Fibroblast of skin of right biceps (primary cell): Measurements from ENCODE around the gene EPS15.
A peak's percentile ranks its signal among the peaks of the same experiment; 100 is the strongest.
"Not testable (repeated sequence)": the region's sequence is repeated elsewhere in the genome, so short reads cannot be mapped to it uniquely, and the experiment has no call there.

Source experiments
- DNase-seq: peaks from one replicate; pipeline ENCODE4 v3.0.0-alpha.2; 2013

The EPS15 gene

DNA sequence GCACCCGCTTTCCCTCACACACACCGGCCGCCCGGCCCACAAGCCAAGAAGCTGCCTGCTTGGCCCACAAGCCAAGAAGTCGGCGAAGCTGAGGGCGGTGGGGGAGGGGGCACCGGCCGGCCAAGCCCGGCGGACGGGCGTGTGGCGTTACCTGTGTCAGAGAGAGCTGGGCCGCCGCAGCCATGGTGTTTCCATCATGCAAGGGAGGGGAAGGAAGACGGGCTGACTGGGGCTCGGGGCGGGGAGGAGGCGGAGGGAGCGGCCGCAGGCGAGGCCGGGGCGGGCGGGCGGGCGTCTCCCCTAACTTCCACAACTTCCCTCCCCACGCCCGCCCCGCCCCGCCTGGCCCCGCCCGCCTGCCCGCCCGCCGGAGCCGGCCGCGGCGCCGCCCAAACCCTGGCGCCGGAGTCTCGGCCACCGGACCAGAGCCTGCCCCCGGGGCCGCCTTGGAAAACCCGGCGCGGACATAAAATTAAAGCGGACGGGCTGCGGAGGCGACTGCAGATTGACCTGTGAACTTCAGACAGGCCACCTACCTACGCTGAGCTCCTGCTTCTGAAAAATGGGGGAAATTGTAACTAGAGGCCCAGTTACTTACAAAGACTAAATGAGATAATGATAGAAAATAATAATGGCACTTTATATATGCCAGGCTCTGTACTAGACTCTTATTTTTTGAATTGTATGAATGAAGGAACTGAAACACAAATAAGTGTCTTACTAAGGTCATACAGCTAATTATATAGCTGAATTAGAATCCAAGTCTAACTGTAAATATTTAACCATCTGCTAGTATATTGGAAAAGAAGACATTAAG, at the start of gene EPS15:
Gene EPS15 (minus strand): TSS at position 219 of the 817 bp plus-strand sequence. CDS start 35 bp downstream, at position 184.
- DNase-seq = peak; percentile 84

DNA sequence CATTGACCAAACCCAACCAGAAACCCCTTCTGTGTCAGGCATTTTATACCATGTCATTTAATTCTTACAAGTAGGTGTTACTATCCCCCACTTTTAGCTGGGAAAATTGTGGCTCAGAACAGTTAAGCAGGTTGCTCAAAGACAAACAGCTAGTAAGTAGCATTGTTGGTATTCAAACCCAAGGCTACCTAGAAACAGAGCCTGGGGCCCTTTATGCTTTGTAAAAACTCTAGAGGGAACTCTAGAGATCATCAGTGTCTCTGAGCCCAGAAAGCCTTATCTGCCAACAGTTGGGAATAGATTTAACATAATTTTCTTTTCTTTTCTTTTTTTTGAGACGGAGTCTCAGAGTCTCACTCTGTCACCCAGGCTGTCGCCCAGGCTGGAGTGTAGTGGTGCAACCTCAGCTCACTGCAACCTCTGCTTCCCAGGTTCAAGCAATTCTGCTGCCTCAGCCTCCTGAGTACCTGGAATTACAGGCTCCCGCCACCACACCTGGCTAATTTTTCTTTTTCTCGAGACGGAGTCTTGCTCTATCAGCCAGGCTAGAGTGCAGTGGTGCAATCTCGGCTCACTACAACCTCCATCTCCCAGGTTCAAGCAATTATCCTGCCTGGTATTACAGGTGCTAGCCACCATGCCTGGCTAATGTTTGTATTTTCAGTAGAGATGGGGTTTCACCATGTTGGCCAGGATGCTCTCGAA, 49.3 kb upstream of the EPS15 start:
- no peak for DNase-seq

DNA sequence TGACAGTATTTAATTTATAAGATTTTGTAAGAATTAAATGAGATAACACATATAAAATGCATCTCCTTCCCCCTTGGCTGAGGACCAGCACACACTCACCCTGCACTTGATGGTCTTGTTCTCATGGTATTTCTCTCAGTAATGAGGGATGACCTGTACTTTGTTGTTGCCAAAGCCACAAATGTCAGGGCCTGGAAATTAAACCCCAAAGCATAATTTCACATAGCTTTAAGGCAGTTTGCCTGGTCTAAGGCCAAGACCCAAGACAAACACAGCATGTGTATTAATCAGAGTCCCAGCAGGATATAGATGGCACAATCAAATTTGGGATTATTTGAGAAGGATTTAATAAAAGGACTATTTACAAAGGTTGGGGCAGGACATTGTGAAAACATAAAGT, 48.6 kb upstream of the EPS15 start:
- DNase-seq = peak; percentile 89

DNA sequence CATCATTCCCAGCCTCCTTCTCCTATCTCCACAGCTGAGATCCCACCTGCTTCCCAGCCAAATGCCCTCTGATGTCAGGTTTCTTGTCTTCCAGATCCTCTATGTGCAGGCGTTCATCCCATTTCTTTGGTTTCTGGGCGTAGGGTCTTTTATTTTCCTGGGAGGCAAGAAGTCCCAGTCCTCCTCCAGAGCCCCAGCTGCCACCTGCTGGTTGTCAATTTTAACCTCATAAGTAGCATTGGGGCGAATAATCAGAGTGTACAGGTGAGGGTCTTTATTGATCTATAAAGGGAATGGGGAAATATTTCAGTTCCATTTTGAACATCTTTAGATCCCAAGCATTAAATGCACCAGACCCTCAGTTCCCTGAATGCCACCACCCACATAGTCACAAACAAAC, 47.2 kb upstream of the EPS15 start:
- DNase-seq = no peak

DNA sequence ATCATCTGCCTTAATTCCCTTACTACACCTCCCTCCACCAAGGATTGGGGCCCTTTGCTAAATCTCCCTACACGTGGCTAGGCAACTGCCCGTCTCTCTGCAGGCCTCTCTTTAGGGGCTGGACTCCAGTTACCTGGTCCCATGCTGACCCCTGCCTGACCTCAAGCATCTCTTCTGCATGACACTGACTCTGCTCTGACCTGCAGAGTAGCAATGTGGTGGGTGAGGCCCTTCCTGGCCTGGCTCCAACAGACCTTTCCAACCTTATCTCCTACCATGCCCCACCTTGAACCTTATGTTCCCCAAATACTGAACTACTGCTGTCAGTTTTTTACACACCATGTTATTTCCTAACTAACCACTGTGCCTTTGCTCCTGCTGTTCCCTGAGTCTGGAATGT, 45.9 kb upstream of the EPS15 start:
- DNase-seq = no peak

DNA sequence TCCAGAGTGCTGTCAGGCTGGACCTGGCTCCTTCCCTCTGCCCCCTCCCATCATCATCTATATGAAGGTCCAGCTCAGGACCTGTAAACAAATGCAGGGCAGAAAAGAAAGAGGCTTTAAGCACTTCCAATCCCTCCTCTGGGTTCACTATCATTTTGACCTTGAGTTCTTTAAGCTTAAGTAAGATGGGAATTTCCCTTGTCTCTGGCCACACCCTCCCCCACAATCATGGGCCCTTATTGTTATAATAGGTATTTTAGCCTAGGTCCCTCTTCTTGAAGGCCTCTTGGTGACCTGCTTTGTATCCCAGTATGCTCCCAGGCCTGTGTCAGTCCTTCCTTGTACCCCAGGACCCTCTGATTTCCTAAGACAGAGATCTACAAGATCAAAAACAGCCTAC, 45.1 kb upstream of the EPS15 start:
- DNase-seq = peak; percentile 21

DNA sequence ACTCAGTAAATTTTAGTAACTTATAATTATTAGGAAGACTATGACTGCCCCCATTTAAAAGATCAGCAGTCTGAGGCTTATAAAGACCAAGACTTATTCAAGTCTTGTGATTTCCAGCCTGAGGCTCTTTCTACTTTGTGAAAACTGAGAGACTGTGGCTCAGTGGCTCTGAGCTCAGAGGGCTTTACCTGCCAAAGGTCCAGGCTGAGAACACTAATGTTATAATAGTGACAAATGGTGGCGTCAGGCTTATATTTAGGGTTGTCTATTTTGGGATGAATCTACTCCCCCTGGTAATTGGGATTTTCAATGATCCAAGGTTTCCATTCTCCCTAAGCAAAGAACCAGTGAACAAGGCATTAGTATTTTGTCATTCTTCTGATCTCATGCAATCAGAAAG, 42.6 kb upstream of the EPS15 start:
- DNase-seq = no peak

DNA sequence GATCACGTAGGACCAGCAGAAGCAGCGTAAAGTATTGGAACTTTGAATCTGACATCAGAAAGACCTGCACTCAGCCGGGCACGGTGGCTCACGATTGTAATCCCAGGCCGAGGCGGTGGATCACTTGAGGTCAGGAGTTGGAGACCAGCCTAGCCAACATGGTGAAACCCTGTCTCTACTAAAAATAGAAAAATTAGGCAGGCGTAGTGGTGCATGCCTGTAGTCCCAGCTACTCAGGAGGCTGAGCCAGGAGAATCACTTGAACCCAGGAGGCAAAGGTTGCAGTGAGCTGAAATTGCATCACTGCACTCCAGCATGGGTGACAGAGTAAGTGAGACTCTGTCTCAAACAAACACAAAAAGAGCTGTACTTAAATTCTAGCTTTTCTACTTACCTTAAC, 41.8 kb upstream of the EPS15 start:
- DNase-seq = not testable (repeated sequence)

DNA sequence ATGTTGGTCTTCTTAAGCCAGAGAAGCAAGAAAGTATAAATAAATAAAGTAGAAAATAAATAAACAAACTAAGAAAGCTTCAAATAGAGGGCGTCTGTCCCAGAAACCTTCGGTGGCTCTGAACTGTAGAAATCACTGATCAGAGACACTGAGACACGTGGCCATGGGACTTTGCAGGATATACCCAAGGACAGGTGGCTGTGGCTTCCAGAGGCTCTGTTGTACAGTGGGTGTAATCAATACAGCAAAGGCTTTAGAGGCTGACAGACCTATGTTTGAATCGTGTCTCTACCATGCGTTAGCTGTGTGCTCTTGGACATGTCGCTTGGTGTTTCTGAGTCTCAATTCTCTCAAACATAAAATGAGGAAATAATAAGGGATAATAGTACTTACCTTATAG, 41.0 kb upstream of the EPS15 start:
- DNase-seq = no peak

DNA sequence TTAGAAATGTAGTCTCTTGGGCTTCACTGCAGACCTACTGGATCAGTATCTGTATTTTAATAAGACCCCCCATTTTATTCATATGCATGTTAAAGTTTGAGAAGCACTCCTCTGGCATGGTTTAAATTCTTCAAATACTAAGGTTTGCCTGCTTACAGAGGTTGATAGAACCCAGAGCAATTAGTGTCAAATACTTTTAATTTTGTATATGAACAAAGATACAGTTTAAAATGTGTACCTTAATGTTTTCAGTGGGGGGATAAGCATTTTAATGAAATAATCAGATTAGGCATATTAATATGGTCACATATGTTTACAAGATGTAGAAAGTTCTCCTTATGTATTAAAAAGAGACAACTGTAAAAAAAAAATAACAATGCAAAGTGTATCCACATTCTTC, 40.4 kb upstream of the EPS15 start:
- no peak for DNase-seq

DNA sequence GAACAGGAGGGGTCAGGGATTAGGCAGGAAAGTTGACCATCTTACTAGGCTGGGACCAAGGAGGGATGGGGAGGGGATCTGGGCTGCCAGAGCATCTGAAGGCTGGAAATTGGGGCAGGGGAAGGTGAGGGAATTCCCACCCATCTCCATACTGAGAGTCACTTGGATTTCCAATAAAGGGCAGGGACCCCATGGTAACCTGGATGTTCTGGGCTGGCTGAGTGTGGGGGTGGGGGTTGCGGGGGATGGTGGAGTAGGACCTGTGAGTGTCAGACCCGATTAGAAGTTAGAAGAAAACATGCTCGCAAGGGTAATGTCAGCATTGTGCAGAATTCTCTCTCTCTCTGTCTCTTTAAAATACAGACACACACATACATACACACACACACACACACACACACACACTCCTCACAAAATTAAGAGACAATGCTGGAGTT, 40.0 kb upstream of the EPS15 start:
- DNase-seq = no peak

DNA sequence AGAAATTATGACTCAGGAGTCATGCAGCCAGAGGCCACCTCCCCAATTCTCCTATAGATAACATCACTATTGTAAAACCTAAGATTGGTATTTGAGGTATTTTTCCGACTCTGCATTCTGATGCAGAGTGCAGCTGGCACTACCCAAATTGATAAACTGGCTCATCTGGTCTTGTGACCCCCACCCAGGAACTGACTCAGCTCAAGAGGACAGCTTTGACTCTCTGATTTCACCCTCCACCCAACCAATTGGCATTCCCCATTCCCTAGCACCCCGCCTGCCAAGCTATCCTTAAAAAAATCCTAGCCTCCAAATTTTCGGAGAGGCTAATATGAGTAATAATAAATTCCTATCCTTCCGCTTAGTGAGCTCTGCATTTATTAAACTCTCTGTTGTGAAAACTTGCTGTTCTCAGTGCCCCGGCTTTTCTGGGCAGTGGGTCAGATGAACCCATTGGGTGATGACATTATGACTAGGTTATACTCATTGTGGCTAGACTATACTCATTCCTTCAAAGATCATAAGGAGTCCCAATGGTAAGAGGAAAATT, 39.4 kb upstream of the EPS15 start:
- peak; percentile 66 for DNase-seq

DNA sequence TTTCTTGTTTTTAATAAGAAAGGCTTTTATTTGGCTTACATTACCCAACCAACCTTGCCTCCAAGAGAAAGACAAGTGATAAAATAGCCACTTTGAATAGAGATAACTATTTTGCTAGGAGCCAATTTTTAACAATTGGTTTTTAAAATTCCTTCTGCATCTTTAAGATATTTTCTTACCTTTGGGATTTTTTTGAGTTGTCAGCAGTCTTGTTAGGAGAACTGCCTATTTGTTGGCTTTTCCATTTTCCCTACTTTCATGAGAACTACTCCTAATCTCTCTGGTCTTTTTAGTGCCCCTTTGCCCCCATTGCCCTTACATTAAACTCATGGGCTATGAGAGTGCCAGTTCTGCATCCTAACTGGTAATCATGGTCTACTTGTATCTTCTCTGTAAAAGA, 38.1 kb upstream of the EPS15 start:
- no peak for DNase-seq

DNA sequence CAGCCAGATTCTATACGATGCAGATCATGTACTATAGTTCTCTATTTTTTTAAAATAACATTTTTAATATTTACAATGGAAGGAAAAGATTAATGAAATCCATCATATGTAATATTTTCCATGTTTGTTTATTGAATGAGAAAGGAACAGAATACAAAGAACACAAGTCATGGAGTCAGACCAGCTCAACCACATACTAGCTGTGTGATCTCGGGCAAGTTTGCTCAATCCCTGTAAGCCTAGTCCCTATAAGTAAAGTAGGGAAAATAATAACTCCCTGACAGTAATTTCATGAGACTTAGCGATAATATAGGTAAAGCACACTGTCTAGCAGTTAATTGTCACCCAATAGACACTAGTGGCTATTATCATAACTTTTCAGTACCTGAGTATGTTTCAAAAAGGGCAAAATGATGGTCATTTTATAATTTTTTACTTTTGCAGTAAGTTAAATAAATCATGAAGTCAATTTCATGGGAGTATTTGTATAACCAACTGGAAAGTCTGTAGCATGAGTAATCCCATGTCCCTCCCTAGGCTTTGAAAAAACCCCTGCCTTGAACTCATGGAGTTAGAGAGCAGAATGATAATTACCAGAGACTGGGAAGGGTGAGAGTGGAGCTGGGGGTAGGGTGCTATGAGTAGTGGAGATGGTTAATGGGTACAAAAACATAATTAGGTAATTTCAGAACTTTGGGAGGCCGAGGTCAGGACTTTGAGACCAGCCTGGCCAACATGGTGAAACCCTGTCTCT, 37.0 kb upstream of the EPS15 start:
- no peak for DNase-seq

DNA sequence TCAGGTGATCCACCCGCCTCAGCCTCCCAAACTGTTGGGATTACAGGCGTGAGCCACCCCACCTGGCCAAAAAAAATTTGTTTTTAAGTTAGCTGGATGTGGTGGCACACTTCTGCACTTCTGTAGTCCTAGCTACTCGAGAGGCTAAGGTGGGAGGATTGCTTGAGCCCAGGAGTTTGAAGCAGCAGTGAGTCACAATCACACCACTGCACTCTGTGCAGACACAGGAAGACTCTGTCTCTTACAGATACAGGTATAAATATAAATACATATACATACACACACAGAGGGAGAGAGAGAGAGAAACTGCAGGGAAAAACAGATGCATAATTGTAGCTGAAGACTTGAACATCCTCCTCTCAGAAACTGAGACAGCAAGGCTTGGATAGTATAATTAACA, 34.8 kb upstream of the EPS15 start:
- DNase-seq = no peak

DNA sequence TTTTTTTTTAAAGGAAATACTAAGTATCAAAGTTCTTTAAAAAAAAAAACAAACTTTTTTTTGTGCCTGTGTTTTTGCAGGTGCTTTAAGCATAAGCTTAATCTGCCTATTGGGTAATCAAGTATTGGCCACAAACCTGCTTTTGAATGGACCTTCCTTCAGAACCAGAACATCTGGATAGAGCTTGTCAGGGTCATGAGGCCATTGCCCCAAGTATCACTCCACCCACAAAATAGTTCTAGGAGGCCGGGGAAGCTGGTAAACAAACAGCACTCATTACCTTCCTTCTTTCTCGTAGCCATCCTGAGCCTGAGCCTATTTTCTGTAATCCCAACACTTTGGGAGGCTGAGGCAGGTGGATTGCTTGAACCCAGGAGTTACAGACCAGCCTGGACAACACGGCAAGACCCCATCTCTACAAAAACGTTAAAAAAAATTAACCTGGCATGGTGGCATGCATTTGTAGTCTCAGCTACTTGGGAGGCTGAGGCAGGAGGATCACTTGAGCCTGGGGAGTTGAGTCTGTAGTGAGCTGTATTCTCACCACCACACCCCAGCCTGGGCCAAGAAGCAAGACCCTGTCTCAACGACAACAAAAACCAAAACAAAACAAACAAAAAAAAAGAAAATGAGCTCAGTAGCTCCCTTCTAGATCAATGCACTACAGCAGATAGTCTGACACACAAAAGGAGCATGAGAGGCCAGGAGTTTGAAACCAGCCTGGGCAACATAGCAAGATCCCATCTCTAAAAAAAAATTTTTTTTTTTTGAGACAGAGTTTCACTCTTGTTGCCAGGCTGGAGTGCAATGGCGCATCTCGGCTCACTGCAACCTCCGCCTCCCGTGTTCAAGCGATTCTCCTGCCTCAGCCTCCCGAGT, 34.1 kb upstream of the EPS15 start:
- no peak for DNase-seq

DNA sequence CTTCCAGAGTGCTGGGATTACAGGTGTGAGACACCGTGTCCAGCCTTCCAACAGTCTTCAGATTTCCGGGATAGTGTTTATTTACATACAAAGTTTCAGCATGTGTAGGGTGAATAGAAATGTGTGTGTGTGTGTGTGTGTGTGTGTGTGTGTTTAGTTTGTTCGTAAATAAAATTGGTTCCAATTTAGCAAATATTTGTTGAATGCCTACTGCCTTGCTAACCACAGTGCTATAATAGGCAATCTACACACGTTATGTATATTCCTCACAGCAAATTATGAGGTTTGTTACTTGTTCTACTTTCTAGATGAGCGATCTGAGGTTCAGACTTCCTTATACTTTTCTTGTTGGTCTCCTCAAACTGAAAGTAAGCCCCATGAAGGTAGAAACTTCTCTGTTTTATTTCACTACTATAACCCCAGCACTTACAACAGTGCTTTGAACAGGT, 32.8 kb upstream of the EPS15 start:
- no peak for DNase-seq

DNA sequence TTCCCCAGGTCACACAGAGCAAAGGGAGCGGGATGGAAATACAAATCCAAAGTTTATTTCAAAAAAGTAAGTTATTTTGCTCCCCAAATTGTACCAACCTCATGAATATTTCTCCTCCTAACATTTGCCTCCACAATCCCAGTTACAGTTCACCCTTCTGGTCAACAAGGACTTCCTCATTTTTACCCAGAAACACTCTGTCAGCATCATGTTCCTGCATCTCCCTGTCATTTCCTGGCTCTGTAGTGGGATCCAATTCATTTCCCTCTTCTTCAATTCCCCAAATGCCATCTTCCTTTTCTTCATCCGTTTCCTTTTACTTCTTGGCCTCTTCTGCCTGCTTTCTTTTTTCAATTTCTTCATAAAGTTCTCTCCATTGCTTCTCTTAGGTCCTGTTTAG, 32.0 kb upstream of the EPS15 start:
- DNase-seq = no peak

DNA sequence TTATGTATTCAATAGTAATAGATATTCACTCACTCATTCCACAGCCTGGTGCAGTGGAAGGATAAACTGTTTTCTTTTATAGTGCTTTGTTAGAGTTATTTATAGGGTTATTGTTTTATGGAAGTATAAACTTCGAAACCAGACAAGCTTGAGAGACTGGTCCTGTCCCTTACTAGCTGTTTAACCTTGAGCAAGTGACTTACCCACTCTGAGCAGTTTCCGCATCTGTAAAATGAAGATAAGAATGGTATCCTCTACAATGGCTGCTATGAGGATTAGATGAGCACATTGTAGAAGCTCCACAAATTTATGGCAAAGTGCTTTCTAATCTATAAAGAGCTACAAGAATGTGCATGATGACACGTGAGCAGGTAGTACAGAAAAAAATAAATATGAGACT, 30.8 kb upstream of the EPS15 start:
- DNase-seq = no peak

DNA sequence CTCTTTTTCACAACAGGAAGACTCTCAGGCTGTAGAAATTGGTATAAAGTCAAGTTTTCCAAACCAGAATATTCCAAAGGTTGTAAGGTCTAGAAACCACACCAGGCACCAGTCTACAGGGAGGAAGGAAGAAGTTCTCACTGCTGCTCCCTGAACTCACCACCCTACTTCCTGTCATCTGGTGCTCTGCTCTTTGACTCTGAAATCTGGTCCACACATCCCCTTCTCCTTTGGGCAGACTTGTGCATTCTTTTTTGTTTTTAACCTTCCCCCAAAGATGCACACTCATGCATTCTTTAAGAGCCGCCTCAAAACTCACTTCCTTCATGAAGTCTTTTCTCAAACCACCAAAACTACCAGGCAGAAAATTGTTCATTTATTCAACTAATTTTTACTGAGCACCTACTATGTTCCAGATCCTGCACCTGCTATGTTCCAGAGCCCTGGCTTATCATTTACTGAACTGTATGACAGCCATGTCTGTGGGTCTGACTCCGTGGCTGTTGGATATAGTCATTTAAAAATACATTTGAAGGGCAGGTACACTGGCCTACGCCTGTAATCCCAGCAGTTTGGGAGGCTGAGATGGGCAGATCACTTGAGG, 30.1 kb upstream of the EPS15 start:
- peak; percentile 39 for DNase-seq

DNA sequence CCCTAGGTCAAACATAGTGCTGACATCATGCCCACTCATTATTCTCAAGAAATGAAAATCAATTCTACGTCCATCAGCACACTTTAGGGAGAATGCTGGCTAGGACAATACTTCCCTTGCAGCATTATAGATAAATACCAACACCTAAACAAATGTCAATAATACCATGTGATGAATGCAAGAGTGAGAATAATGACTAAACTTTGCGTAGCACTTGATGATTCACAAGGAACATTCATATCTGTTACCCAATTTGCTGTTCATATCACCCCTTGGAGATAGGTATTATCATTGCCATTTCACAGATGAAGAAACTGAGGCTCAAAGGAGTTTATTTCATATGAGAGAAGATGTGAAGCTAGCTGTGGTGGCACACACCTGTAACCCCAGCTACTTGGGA, 24.8 kb upstream of the EPS15 start:
- no peak for DNase-seq
